NOMO-1 treated with dmso at 0.1 percent for 144 hours (cell line): ENCODE measurements around the gene RAB41.
"Not testable (repeated sequence)": the region's sequence is repeated elsewhere in the genome, so short reads cannot be mapped to it uniquely, and the experiment has no call there.

Experiments
- DNase-seq: peaks from one replicate; lab custom pipeline; 2025; ENCODE audit not compliant: unreplicated experiment; lab: John Stamatoyannopoulos, UW

Gene RAB41

DNA sequence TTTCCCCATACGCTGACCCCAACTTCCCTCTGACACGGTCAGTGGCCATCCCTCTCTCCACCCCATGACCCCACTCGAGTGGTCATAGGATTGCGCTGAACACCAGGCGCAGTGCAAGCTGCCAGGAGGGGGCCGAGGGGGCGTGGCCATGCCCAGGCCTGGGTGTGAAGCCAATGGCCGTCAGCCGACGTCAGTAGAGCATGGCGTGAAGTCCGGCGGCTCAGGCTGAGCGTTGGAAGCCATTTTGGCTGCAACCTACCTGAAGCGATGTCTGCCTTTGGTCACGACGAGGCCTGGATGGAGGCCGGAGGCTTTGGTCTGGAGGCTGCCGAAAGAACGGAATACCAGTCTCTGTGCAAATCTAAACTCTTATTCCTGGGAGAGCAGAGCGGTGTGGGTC is at the start of gene RAB41:
Gene RAB41, plus strand, starts transcription at position 222 of the 400 bp plus-strand sequence. Its CDS starts 46 bp downstream, at position 268.
- DNase-seq: no peak

DNA sequence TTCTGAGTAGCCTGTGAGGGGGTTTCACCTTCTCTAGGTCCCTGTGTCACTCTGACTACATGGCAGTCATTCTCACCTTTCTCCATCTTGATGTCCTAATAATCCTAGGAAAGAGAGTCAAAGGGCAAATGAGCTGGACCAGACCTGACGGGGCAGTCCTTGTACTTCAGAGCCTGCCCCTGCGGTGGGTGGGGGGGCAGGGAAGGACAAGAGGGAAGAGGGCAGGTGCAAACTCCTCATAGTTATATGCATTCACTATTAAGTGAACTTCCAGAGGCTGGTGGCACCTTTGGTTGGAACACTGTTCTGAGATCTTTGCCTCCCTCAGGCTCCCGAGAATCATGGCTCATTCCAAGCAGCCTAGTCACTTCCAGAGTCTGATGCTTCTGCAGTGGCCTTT is 47.6 kb upstream of the RAB41 start, which contains the start of gene AWAT1:
Gene AWAT1, plus strand, starts transcription at position 301 of the 400 bp plus-strand sequence. Its CDS starts 41 bp downstream, at position 342.
- DNase-seq: no peak

DNA sequence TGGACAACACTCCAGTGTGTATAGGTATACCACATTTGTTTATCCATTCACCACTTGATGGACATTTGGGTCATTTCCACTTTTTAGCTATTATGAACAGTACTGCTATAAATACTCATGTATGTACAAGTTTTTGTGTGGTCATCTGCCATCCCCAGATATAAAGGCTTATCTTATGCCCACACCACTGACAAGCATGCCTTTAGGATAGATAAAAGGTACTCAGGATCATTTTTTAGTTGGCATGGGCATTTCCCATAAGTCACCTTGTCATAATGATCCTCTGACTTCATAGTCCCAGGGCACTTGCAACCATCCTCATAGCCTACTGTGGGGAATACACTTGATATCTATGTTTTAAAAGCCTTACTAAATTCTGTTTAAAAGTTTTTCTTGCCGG is 41.2 kb upstream of the RAB41 start:
- DNase-seq: no peak

DNA sequence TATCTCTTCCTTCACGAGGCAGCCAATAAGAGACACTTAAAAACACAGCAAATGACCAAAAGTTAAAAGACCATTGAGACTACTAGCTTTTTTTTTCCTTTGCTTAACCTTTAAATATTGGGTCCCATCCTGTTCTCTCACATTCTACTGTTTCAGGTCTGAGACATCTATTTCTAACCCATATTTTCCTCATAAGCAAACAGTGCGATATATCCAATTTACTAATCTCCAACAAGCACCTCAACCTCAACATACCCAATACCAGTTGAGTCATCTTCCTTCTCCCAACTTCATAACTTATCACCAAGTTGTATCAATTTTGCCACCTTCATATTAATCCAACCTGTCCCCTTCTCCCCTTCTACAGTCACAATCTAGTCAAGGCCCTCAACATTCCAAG is 40.5 kb upstream of the RAB41 start:
- DNase-seq: no peak

DNA sequence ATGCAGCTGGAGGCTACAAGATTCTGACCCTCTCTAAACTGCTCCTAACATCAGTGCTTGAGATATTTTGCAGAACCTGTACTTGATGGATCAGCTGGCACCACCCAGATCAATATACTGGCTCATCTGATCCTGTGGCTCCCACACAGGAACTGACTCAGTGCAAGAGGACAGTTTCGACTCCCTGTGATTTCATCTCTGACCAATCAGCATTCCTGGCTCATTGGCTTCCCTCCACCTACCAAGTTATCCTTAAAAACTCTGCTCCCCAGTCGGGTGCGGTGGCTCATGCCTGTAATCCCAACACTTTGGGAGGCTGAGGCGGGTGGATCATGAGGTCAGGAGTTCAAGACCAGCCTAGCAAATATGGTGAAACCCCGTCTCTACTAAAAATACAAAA is 38.4 kb upstream of the RAB41 start:
- not testable (repeated sequence) for DNase-seq

DNA sequence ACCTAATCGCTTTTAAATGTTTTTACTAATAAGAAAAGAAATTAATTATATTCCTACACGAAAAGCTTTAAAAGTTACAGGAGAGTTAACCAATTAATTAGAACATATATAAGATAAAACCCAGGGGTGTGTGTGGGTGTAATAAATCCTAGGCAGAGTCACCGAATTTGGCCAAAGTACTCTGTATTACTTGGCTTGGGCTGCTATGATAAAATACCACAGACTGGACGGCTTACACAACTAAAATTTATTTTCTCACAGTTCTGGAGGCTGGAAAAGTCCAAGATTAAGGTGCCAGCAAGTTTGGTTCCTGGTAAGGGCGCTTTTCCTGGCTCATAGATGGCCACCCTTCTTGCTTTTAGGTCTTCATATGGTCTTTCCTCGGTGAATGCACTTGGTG is 37.1 kb upstream of the RAB41 start:
- DNase-seq: no peak

DNA sequence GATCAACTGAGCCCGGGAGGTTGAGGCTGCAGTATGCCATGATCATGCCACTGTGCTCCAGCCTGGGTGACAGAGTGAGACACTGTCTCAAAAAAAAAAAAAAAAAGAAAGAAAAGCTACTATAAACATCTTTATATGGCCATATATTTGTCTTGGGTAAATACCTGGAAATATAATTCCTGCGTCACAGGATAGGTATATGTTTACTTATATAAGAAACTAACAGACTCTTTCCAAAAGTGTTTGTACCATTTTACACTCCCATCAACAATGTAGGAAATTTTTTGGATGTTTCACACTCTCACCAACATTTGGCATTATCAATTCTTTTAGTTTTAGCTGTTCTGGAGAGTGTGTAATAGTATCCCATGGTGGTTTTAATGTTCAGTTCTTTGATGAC is 34.7 kb upstream of the RAB41 start:
- DNase-seq: no peak

DNA sequence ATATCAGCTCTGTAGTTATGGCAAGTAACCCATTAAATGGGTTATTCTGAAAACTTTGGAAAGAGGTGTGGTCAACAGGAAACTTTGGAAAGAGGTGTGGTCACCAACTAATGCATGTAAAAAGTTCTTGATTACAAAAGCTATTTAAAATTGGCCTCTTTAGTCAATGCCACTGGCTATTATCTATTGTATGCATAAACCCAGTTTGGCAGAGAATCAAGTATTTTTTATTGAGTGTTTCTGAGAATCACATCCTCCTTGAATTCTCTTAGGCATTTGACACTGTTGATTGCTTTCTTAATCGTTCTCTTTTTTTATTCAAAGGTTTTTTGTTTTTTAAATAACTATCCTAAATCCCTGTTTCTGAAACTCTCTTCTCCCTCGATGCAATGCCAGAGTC is 29.5 kb upstream of the RAB41 start:
- DNase-seq: no peak

DNA sequence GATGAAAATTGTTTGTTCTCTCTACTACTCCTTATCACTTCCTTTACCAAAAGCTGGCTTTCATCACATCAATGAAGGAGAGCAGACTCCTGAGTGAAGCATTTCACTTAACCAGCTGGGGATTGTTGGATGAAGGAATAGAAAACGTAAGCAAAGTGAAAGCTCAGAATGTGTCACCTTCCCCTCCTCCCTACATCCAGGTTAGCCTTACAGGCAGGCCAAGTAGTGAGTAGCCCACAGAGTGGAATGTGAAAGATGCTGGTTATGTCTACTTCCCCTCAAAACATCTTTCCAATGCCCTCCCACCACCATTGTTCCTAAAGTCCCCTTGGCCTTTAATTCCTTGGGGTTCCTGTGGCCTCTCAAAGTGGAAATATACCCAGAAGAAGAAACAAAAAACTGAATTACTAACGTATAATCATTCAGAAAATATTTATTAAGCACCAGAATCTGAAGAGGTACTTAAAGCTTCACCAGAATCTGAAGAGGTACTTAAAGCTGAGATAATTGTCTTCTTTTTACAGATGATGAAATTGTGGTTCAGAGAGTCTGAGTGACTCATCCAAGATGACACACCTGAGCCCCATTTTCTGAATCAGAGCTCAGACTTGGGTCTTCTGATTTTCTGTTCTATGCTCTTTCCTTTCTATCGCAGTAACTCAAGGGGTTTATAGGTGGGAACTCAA is 28.5 kb upstream of the RAB41 start:
- DNase-seq: no peak

DNA sequence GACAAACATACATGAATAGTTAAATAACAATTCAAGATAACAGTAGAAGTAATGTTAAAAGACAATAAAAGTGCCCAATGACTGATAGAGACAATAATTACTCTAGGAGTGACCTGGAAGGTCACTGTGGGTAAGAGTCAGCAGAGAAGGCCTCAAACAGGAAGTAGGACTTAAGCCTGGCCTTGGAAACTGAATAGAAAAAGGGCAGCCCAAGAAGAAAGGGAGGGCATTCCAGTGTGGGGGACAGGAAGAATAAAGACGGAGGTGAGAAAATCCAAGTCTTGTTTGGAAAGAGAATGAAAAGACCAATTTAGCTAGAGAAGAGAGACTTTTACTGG is 27.9 kb upstream of the RAB41 start:
- DNase-seq: no peak

DNA sequence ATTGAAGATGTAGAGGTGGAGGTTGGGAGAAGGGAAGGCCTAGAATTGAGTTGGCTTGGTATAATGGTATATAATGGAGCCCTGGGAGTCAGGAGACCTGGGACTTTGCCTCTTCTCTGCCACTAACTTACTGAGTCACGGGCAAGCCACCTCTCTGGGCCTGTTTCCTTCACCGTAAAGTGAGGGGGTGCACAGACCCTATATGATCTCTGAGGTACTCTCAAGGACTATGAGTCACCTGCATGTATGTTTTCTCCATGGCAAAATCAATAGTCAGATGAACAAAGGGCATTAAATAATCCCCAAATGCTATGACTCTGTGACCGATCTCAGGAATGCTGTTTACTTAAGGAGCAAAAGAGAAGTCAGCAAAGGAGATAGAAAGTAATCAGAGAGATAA is 27.1 kb upstream of the RAB41 start:
- no peak for DNase-seq

DNA sequence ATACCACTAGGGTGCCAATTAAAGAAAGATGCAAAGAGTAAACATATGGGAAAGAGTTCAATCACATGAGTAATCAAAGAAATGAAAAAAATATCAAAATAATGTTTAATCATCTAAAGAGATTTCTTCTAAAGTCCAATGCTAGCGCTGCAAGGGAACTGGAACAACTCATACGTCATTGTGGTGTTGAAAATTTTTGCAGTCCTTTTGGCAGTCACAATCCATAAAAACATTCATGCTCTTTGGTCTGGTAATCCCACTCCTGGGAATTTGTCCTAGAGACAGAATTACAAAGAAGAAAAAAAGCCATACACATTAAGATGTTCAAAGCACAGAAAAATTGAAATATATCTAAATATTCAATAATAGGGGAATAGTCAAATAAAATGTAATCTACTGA is 26.5 kb upstream of the RAB41 start:
- DNase-seq: no peak

DNA sequence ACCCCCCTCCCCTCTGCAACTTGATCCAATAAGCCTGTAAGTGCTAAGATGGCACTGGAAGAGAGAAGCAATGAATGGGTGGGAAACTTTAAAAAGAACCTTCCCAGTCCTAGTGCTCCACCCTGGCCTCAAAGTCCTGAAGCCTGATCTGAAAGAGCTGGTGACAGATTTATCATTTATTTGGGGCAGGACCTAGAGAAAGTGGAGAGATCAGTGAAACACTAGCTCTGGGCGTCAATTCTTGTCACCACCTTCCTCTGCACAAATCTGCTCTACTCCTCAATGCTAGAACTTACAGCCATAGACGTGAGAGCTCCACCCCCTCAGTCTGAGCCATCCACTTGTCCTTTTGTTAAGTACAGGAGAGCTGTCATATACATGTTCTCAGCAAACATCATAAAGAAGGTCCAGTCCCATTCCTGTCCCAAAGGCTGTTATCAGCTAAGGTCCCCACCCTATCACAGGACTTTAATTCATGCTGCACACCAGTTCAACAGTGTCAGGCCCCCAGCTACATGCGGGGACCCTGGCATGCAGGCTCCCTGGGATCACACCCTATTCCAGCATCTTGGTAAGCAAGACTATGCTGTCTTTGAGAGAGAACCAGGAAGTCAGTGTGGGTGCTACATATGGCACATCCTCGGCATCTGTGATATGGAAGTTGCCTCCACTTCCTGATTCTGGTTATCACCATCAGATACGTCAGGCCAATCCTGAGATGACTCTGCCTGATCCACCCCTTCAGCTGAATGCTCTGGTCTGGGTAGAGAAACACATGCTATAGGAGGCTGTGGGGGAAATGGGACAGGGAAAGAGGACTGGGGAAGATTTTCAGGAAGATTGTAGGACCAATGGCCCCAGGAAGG is 24.3 kb upstream of the RAB41 start:
- DNase-seq: no peak

DNA sequence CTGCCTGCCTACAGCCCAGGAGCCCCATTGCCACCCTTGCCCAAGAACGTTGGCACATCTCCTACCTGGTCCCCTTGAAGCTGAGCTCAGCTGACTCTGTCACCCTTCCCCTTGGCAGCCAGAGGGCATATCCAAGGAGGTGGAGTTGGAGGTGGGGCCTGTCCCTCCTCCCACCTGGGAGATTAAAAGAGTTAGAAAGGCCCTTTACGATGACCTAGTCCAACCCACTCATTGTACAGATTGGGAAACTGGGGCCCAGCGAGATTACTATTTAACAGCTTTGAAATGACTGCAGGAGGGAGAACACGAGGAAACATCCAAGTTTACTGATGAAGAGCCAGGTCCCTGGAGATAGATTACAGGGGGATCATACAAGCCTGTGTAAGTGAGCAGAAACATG is 21.9 kb upstream of the RAB41 start, which contains the start of gene P2RY4:
Gene P2RY4, minus strand, starts transcription at position 101 of the 400 bp plus-strand sequence. CDS start 580 bp downstream, outside the sequence.
- no peak for DNase-seq

DNA sequence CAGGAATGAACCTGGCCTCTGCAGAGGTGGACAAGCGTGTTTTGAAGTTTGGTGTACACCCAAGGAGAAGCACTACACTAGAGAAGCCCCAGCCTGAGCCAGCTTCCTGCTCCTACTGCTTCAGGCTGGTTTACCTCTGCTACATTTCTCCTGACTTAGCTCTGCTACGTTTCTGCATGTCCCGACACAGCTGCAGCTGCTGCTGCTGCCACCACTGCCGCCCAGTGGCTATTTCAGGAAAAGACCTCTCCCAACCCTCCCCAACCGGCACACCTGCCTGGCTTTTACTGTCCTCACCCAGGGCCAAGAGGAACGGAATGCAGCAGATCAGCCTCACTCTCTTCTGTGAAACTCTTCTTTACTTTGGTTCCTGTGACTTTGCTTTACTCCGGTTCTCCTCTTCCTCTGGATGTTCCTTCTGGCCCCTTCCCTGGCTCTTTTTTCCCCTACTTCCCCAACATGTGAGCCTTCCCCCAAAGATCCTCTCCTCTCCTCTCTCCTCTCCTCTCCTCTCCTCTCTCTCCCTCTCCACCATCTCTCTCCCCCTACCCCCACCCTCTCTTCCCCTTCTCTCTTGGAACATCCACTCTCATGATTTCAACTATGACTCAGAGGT is 18.9 kb upstream of the RAB41 start:
- DNase-seq: no peak

DNA sequence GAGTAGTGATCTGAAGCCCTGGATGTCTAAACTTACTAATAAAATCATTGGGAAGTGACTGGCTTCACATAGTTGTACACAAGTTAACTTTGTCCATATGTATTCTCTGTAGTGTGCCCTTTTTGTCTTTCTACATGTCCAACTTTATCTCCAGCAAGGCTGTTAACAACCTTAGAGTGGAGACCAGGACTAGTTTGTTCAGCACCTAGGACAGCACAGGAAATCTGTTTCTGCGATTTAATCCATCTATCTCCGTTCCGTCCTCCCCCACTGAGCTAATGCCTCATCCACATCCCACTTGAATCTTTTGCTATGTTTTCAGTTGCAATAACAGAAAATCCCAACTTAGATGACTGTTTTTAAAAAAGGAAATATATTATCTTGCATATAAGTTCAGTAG is 17.2 kb upstream of the RAB41 start:
- DNase-seq: no peak

DNA sequence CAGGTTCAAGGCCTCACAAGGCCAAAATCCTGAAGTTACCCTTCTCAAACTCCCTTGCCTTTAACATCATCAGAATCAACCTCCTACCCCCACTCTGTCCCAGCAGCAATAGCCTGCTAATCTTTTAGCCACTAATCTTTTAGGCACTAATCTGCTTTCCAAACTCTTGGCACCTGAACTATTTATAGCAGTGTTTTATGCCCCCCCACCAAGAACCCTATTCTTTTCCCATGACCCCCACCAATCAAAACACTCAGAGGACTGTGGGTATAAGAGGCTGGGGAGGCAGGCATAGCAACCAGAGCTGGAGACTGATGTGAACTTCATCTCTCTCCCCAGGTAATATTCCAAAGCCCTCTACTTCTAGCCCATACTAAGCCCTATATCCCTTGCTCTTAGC is 13.9 kb upstream of the RAB41 start, which contains the start of gene ARR3:
Gene ARR3, plus strand, starts transcription at position 301 of the 400 bp plus-strand sequence. CDS start 1,052 bp downstream, outside the sequence.
- no peak for DNase-seq

DNA sequence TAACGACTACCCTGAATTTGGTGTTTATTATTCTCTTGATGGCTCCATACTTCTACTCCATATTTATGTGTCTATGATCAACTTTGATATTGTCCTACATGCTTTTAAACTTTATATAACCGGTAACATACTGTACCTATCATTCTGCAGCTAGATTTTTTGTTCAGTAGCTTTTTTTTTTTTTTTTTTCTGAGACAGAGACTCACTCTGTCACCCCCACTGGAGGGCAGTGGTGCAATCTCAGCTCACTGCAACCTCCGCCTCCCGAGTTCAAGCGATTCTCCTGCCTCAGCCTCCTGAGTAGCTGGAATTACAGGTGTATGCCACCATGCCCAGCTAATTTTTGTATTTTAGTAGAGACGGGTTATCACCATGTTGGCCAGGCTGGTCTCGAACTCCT is 7.9 kb upstream of the RAB41 start:
- DNase-seq: not testable (repeated sequence)

DNA sequence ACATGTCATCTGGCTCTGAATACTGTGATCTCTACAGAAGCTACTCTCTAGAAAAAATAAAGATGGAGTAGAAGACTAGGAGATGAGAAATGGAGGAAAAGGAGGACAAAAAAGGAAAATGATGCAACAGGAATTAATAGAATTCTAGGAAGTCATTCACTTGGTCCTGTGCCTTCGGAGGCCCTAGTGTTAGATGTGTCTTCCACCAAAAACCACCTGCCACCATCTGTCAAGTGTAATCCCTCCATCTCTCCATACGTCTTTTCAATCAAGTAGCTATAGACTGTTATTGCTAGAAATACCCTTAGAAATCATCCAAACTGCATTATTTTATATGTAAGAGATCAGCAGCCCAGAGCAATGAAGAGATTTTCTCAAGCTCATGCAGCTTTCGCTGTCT is 2.9 kb upstream of the RAB41 start:
- no peak for DNase-seq

DNA sequence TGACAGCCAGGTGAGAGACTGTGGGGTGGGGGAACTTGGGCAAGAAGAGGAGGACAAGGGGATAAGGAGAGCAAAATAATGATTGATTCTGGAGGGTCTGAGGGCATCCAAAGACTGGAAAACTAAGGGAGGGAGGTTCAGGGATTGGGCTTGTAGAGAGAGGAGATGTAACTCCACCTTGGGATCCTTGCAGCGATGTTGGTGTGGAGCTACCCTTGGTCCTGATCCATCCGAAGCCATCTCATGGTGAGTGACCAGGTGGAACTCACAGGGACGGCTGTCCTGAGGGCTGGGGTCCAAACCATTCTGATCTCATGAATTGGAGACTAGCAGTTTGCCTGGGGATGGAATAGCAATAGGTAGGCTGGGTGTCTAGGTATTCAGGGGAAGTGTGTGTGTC is 1.4 kb upstream of the RAB41 start:
- DNase-seq: no peak

DNA sequence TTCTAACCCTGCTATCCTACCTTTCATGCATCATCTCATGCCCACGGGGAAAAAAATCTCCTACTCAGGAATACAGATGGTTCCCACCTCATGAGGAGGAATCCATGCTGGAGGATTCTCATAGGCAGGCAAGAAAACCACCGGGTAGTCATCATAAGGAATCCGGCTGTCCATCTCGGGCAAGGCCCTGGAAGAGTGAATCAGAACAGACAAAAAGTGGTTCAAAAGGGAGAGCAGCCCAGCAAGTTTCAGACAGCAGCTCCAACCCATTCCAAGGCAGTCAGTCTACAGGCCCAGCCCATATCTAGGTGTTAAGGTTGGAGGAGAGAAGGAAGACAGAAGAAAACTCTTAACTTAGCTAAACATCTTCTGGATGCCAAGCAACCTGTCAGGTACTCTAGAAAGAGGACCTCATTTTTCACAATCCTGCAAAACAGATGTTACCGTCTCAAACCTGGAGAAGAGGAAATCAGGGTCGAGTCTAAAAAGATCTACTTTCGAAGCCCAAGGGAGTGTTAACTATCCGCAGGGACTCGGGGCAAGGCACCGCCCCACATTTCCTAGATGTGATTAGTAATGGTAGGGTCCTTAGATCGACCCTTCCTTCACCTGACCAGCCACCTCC is 7.3 kb downstream of the RAB41 start:
- DNase-seq: no peak
